ENCODE measurements around the gene KIF5B. TPM values are rescaled to one million over a fixed set of nuclear protein-coding genes. Genes with fewer than 3 reads are reported as not detected.
A peak's percentile ranks its signal among the peaks of the same experiment; 100 is the strongest.

KIF5B gene
- total and polyA plus RNA-seq, 2 donors (not counting 1 experiment from before 2014, with no cell fraction given) = 109 to 160 TPM

DNA sequence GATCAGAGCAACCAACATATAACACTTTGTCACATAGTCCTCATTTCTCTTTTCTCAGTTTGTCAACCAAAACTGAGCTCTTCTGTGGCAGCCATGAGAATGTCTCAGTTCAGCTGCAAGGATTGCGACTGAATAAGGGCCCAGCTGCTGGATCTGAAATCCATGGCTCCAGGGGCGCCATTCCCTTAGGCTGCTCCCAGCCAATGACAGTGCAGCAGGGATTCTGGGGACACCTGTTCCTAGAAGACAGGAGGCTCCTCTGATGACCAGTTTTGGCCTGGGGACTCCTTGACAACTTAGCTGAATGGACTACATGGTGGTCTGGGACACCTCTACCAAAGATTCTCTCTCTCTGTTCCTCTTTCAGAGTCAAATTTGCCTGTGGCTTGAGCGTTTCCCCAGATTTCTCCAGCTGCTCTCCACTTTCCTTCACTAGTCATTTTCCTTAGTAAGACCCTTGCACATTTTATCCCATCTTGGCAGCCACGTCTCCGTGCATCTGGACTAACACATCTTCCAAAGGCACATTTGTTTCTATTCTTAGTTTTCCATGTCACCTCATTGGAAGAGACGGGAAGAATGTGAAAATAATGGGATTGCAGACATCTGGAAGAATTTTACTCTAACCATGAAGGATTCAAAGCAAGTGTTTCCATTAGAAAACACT, 28.1 kb upstream of the KIF5B start:
- no peaks in the 10 kb centered on the region for H3K79me2 ChIP-seq (ENCODE audit: control insufficient read depth, insufficient read depth, low read length)
- no peaks in the 10 kb centered on the region for H4K20me1 ChIP-seq (ENCODE audit: control insufficient read depth, extremely low read depth, insufficient read depth, low read length)
- no peak overlapping the region for H3K27ac ChIP-seq (ENCODE audit: insufficient read depth, low read length)
- no peaks in the 10 kb centered on the region for H3K4me1 ChIP-seq (ENCODE audit: control insufficient read depth, extremely low read depth, insufficient read depth, low read length)
- H3K9ac ChIP-seq (ENCODE audit: insufficient read depth, low read length) = no peak overlapping the region
- no peak overlapping the region for H3K4me2 ChIP-seq (ENCODE audit: extremely low read depth, insufficient read depth, low read length)
- TF ChIP-seq, protein P1, sequence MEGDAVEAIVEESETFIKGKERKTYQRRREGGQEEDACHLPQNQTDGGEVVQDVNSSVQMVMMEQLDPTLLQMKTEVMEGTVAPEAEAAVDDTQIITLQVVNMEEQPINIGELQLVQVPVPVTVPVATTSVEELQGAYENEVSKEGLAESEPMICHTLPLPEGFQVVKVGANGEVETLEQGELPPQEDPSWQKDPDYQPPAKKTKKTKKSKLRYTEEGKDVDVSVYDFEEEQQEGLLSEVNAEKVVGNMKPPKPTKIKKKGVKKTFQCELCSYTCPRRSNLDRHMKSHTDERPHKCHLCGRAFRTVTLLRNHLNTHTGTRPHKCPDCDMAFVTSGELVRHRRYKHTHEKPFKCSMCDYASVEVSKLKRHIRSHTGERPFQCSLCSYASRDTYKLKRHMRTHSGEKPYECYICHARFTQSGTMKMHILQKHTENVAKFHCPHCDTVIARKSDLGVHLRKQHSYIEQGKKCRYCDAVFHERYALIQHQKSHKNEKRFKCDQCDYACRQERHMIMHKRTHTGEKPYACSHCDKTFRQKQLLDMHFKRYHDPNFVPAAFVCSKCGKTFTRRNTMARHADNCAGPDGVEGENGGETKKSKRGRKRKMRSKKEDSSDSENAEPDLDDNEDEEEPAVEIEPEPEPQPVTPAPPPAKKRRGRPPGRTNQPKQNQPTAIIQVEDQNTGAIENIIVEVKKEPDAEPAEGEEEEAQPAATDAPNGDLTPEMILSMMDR (conservative IDR thresholded peaks at IDR 0.05 in 1 of 2, IDR thresholded peaks at IDR 0.05 in 1 of 2; ENCODE audit: low read depth in 1 of 2, low read length in 2 of 2) = no peak
- no peak for TF ChIP-seq EZH2 (IDR thresholded peaks at IDR 0.05; ENCODE audit: low read length, missing control alignments)
- H3K27me3 ChIP-seq (ENCODE audit: control insufficient read depth, insufficient read depth, low read length) = no peaks in the 10 kb centered on the region
- no peak overlapping the region for H2AFZ ChIP-seq (ENCODE audit: low read length)
- no peaks in the 10 kb centered on the region for H3K9me3 ChIP-seq (ENCODE audit: control insufficient read depth, insufficient read depth, low read depth, low read length)
- no peaks in the 10 kb centered on the region for H3K36me3 ChIP-seq (ENCODE audit: control insufficient read depth, insufficient read depth, low read length)
- no peak overlapping the region for H3K4me3 ChIP-seq (replicated peaks in 1 of 4; ENCODE audit: control extremely low read depth in 1 of 4, insufficient read depth in 1 of 4, low read depth in 3 of 4, low read length in 4 of 4)
- DNase-seq (ENCODE audit: low read depth in 2 of 2) = no peak

DNA sequence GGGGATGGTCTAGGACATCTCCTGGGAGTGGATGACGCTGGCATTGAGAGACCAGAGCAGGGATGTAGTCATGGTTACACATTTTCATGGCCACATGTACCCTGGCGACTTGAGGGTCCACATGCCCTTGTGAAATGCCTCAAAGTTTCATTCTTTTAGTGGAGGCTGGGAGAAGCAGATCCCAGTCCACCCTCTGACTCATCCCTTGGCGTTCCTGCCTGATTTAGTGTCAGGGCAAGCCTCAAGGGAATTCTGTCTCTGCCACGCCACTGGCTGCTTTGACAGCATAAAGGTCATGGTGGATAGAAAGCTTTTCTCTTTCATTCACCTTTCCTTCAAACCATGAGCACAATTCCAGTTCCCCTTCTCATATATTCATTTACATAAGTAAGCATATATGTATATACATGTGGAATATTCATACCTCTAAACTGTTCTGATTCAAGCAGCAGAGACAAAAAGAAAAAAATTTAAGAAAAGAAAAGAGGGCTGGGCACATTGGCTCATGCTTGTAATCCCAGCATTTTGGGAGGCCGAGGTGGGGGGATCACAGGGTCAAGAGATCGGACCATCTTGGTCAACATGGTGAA, 21.8 kb upstream of the KIF5B start:
- no peak overlapping the region for H3K4me3 ChIP-seq (replicated peaks in 1 of 4; ENCODE audit: control extremely low read depth in 1 of 4, insufficient read depth in 1 of 4, low read depth in 3 of 4, low read length in 4 of 4)
- H3K36me3 ChIP-seq (ENCODE audit: control insufficient read depth, insufficient read depth, low read length) = no peaks in the 10 kb centered on the region
- peaks cover 6% of the 10 kb centered on the region for H3K4me1 ChIP-seq (ENCODE audit: control insufficient read depth, extremely low read depth, insufficient read depth, low read length)
- peak overlapping the region; percentile 4 for H3K4me2 ChIP-seq (ENCODE audit: extremely low read depth, insufficient read depth, low read length)
- H3K27me3 ChIP-seq (ENCODE audit: control insufficient read depth, insufficient read depth, low read length) = no peaks in the 10 kb centered on the region
- H3K79me2 ChIP-seq (ENCODE audit: control insufficient read depth, insufficient read depth, low read length) = no peaks in the 10 kb centered on the region
- no peaks in the 10 kb centered on the region for H4K20me1 ChIP-seq (ENCODE audit: control insufficient read depth, extremely low read depth, insufficient read depth, low read length)
- DNase-seq (ENCODE audit: low read depth in 2 of 2) = peak; percentile 73 to 75
- H3K9ac ChIP-seq (ENCODE audit: insufficient read depth, low read length) = no peak overlapping the region
- H3K9me3 ChIP-seq (ENCODE audit: control insufficient read depth, insufficient read depth, low read depth, low read length) = no peaks in the 10 kb centered on the region
- H3K27ac ChIP-seq (ENCODE audit: insufficient read depth, low read length) = peak overlapping the region; percentile 2
- no peak overlapping the region for H2AFZ ChIP-seq (ENCODE audit: low read length)
- TF ChIP-seq, protein P1 (conservative IDR thresholded peaks at IDR 0.05 in 1 of 2, IDR thresholded peaks at IDR 0.05 in 1 of 2; ENCODE audit: low read depth in 1 of 2, low read length in 2 of 2) = no peak
- TF ChIP-seq EZH2 (IDR thresholded peaks at IDR 0.05; ENCODE audit: low read length, missing control alignments) = no peak

DNA sequence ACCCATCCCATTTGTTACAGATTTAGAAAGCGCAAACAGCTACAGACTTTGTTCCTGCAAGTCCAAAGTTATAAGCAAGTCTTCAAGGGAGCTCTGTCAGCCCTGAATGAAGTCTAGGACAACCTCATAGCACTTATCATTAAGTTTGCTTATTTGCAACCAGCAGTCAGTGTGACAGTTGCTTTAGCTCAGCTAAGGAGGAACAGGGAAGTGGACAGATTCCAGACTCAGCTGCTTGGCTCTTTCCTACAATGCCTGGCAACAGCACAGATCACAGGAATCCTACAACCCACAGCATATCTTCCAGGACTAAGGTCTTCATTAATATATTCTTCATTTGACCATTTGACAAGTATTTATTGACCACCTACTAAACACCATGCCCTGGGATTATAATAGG, 17.4 kb upstream of the KIF5B start:
- Histone ChIP-seq H3K27ac (ENCODE audit: insufficient read depth, low read length) (no peak overlapping the region), H2AFZ (ENCODE audit: low read length) (no peak overlapping the region), H4K20me1 (ENCODE audit: control insufficient read depth, extremely low read depth, insufficient read depth, low read length) (no peaks in the 10 kb centered on the region), H3K36me3 (ENCODE audit: control insufficient read depth, insufficient read depth, low read length) (no peaks in the 10 kb centered on the region), H3K27me3 (ENCODE audit: control insufficient read depth, insufficient read depth, low read length) (no peaks in the 10 kb centered on the region), H3K9ac (ENCODE audit: insufficient read depth, low read length) (no peak overlapping the region), H3K9me3 (ENCODE audit: control insufficient read depth, insufficient read depth, low read depth, low read length) (no peaks in the 10 kb centered on the region), H3K4me1 (ENCODE audit: control insufficient read depth, extremely low read depth, insufficient read depth, low read length) (peaks cover 6% of the 10 kb centered on the region), H3K4me2 (ENCODE audit: extremely low read depth, insufficient read depth, low read length) (no peak overlapping the region), H3K4me3 (replicated peaks in 1 of 4; ENCODE audit: control extremely low read depth in 1 of 4, insufficient read depth in 1 of 4, low read depth in 3 of 4, low read length in 4 of 4) (no peak overlapping the region), H3K79me2 (ENCODE audit: control insufficient read depth, insufficient read depth, low read length) (no peaks in the 10 kb centered on the region)
- peak; percentile 25 to 37 for DNase-seq (ENCODE audit: low read depth in 2 of 2)
- TF ChIP-seq, protein P1 (conservative IDR thresholded peaks at IDR 0.05 in 1 of 2, IDR thresholded peaks at IDR 0.05 in 1 of 2; ENCODE audit: low read depth in 1 of 2, low read length in 2 of 2) = no peak
- TF ChIP-seq EZH2 (IDR thresholded peaks at IDR 0.05; ENCODE audit: low read length, missing control alignments) = no peak
